ENCODE data around the gene ABHD6. TPM values are rescaled to one million over a fixed set of nuclear protein-coding genes. Genes with fewer than 3 reads are reported as not detected.

Gene ABHD6
- total RNA-seq, 1 experiment from 2014 or later, result 2.2 TPM

GRCh38 chr3:58329150-58329921 lies 91.7 kb downstream of the ABHD6 start:
- Histone ChIP-seq H2BK15ac (ENCODE audit: low read depth, low read length) (no peak overlapping the region), H3K79me1 (ENCODE audit: insufficient read depth, low read depth, low read length, poor library complexity, severe bottlenecking) (no peaks in the 10 kb centered on the region), H3K23ac (ENCODE audit: insufficient read length, low read depth, low read length) (no peak overlapping the region), H3K9ac (ENCODE audit: extremely low read depth, insufficient read length, low read length) (no peak overlapping the region), H3K27me3 (ENCODE audit: insufficient read depth, low read length) (no peaks in the 10 kb centered on the region; the same call in 1 of the 2 replicates), H4K20me1 (ENCODE audit: control insufficient read depth, insufficient read depth, insufficient read length) (no peaks in the 10 kb centered on the region), H4K8ac (replicated peaks; ENCODE audit: insufficient read length, low read depth, low read length) (no peak overlapping the region), H3K56ac (ENCODE audit: insufficient read length, low read depth, low read length) (no peak overlapping the region), H3K18ac (ENCODE audit: insufficient read length, low read depth, low read length) (no peak overlapping the region), H4K91ac (ENCODE audit: insufficient read length, low read depth, low read length) (no peak overlapping the region), H2BK20ac (ENCODE audit: low read depth, low read length, poor library complexity, severe bottlenecking) (no peak overlapping the region), H3K14ac (ENCODE audit: insufficient read depth, low read length) (no peak overlapping the region), H2BK12ac (ENCODE audit: insufficient read length, low read depth, low read length) (no peak overlapping the region), H3K9me3 (ENCODE audit: control insufficient read depth, low read depth, low read length) (no peaks in the 10 kb centered on the region), H3K23me2 (ENCODE audit: insufficient read length, low read depth, low read length, poor library complexity, severe bottlenecking) (peaks cover 4% of the 10 kb centered on the region), H2BK120ac (ENCODE audit: low read depth, low read length, poor library complexity, severe bottlenecking) (no peak overlapping the region), H2AK5ac (ENCODE audit: insufficient read length, low read length) (no peak overlapping the region), H3T11ph (ENCODE audit: low read length) (no peak overlapping the region), H3K27ac (ENCODE audit: insufficient read length, low read depth, low read length) (no peak overlapping the region), H2AFZ (ENCODE audit: low read length) (no peak overlapping the region), H3K79me2 (ENCODE audit: insufficient read depth, low read length) (no peaks in the 10 kb centered on the region), H2BK5ac (ENCODE audit: insufficient read length, low read length) (no peak overlapping the region), H3K4me1 (ENCODE audit: insufficient read depth, low read length) (no peaks in the 10 kb centered on the region; the same call in 1 of the 2 replicates), H3K4me2 (ENCODE audit: insufficient read depth, insufficient read length, low read length) (no peak overlapping the region), H3K4ac (ENCODE audit: low read depth, low read length) (no peak overlapping the region), H4K5ac (ENCODE audit: insufficient read length, low read depth, low read length) (no peak overlapping the region)
- TF ChIP-seq CTCF (conservative IDR thresholded peaks at IDR 0.05), result no peak
- peaks cover 10 to 21% of the 10 kb centered on the region in 2 experiments for H3K4me1 Mint-ChIP-seq
- no peaks in the 10 kb centered on the region for H3K9me3 Mint-ChIP-seq
- no peaks in the 10 kb centered on the region for H3K36me3 Mint-ChIP-seq (ENCODE audit: insufficient read depth in 1 of 3, low read depth in 3 of 3)
- H3K27ac Mint-ChIP-seq, result no peak overlapping the region; a peak in 1 of 7 replicates
- DNase-seq, result no peak
- peaks cover 33% of the 10 kb centered on the region for H3K27me3 Mint-ChIP-seq (ENCODE audit: low read depth)
- no peak overlapping the region for H3K4me3 Mint-ChIP-seq
- no CpG with 5 or more reads among the region's 8 CpGs for WGBS (ENCODE audit: extremely low coverage, insufficient read length, low lambda C conversion rate)

Measured in H9 (cell line).